Astrocyte of the cerebellum (primary cell): Measurements from ENCODE around the gene ANKRD44.
A peak's percentile ranks its signal among the peaks of the same experiment; 100 is the strongest.

ENCODE experiments used
- DNase-seq: peaks from one replicate; pipeline ENCODE4 v3.0.0-alpha.2; 2011; ENCODE audit warnings: low read depth
- H3K4me3 ChIP-seq: 2 replicates; pipeline ENCODE4 v1.5.1; 2011; ENCODE audit warnings: mild to moderate bottlenecking, low read depth, low read length, moderate library complexity
- in situ Hi-C: cut with HindIII; loops from 2 replicates; pipeline ENCODE4 v1.10.0; 2017; ENCODE audit warnings: low sequenced_read_pairs
- TF ChIP-seq, protein P1 (sequence below): IDR thresholded peaks from 2 replicates; pipeline ENCODE4 v1.5.1; 2012; ENCODE audit warnings: low read length, low read depth, moderate library complexity, mild to moderate bottlenecking; ENCODE audit errors: missing control alignments

ANKRD44 gene

DNA sequence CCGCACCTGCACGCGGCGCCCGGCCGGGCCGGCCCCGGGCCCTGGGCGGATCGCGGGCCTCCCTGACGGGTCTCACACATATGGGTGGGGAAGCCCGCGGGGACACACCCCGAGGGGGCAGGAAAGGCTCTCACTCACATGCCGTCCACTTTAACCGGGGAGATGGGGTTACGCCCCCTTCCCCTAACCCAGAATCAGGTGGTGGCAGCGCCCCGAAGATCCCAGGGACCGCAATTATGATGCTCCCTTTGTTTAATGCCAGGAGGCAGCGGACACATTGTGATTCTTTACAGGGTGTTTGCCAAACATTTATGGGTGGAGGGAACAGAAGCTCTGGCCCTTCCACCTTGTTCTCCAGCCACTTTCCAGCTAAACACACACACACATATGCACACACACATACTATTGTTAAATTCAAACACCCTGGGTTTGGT is 424 bp upstream of the ANKRD44 start:
- no peak for DNase-seq
- peak overlapping the region; percentile 72 for H3K4me3 ChIP-seq
- TF ChIP-seq, protein P1, sequence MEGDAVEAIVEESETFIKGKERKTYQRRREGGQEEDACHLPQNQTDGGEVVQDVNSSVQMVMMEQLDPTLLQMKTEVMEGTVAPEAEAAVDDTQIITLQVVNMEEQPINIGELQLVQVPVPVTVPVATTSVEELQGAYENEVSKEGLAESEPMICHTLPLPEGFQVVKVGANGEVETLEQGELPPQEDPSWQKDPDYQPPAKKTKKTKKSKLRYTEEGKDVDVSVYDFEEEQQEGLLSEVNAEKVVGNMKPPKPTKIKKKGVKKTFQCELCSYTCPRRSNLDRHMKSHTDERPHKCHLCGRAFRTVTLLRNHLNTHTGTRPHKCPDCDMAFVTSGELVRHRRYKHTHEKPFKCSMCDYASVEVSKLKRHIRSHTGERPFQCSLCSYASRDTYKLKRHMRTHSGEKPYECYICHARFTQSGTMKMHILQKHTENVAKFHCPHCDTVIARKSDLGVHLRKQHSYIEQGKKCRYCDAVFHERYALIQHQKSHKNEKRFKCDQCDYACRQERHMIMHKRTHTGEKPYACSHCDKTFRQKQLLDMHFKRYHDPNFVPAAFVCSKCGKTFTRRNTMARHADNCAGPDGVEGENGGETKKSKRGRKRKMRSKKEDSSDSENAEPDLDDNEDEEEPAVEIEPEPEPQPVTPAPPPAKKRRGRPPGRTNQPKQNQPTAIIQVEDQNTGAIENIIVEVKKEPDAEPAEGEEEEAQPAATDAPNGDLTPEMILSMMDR, result no peak
- in situ Hi-C loops, result no loop called here

DNA sequence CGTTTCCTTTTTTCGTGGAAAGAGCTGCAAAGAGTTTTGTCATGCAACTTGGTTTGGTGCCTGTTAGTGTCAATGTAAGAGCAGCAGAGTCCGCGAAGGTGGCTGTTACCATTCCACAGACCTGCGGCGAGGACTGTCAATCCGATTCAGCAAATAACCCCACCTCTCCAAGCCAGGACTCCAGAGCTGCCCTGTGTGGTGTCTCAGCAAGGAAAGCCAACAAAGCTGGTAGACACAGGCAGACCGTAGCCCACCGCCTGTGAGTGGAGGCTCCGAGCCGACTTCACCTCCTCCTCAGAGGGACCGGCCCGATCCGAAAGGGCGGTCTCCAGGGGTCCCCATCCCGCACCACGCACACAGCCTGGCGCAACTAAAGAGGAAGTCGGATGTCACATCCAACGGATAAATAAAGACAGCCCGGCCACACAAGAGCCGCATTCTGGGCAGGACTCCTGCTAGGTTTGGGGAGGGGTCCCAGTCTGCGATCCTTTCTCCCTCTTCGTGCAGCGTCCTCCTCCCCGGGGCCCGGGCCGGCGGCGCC is 819 bp downstream of the ANKRD44 start:
- in situ Hi-C loops, result no loop called here
- no peak for DNase-seq
- TF ChIP-seq, protein P1, result no peak
- H3K4me3 ChIP-seq, result peak overlapping the region; percentile 72

- DNase-seq, result no peak
- in situ Hi-C loops, result no loop called here
- peak overlapping the region; percentile 72 for H3K4me3 ChIP-seq
- TF ChIP-seq, protein P1, result no peak
These were observed 1.4 kb downstream of the ANKRD44 start for GRCh38 chr2:197308996-197309690.

GRCh38 chr2:197308585-197308984 is 2.0 kb downstream of the ANKRD44 start:
- H3K4me3 ChIP-seq, result no peak overlapping the region
- in situ Hi-C loops, result no loop called here
- DNase-seq, result no peak

DNA sequence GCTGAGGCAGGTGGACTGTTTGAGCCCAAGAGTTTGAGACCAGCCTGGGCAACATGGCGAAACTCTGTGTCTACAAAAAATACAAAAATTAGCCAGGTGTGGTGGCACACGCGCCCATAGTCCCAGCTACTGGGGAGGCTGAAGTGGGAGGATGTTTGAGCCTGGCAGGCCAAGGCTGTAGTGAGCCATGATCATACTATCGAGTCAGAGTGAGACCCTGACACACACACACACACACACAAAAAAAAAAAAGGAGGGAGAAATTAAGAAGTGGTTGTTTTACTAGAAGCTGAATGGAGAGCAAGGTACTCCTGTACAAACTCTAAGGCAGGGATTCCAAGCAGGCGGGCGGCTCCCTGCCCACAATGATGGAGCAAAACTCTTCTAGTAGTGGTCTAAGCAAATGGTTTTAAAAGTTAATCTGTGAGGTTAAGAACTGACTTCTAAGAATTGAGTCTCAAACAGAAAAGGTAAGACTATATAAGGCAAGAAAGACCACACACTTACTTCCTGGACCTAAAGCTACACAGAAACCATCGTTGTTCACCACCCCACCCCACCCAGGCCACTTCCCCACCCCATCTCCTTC is 2.6 kb downstream of the ANKRD44 start:
- in situ Hi-C loops, result no loop called here
- TF ChIP-seq, protein P1, result no peak
- H3K4me3 ChIP-seq, result no peak overlapping the region
- DNase-seq, result no peak

More at GRCh38 chr2:197308585-197308984, 2.0 kb downstream of the ANKRD44 start:
- TF ChIP-seq, protein P1, result no peak

DNA sequence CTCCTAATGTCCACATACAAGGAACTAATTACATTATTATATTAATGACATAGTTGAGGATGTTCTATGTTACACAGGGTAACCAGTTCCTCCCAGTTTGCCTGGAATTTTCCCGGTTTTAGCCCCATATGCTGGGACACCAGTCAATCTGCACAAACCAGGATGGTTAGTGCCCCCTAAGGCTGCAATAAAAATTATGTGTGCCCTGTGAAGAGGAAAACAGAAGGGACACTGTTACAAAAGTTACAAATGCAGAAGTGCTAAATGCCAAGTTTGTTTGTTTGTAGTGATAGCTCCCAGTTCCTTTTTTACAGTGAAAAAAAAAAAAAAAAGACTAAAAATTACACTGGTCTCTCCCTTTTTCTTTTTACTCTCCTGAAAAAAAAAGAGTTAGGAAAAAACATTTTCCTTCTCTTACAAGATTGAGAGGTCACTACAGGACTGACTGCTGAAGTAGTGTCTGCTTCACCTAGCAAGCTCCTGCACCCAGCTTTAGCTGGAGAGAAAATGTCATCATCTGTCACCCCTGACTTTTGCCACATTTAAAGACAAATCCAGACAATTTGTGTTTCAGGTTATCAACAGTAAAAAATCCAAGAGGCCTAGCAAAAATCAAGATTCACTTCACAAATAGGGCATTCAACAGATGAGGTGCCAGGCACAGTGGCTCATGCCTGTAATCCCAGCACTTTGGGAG is 3.2 kb downstream of the ANKRD44 start:
- no peak for DNase-seq
- in situ Hi-C loops, result no loop called here
- no peak overlapping the region for H3K4me3 ChIP-seq

More for the DNA sequence above, 3.2 kb downstream of the ANKRD44 start:
- TF ChIP-seq, protein P1, result no peak
